Lower leg skin (tissue), 4 donors: Measurements from ENCODE around the gene NFAM1. TPM values are rescaled to one million over a fixed set of nuclear protein-coding genes. Genes with fewer than 3 reads are reported as not detected.
A peak's percentile ranks its signal among the peaks of the same experiment; 100 is the strongest.

Experiments used
- DNase-seq, 2 donors: peaks; one replicate each; pipeline ENCODE4 v3.0.0-alpha.2; 2019; ENCODE audit warnings: low spot score in 2 of 2
- H3K4me3 ChIP-seq: fragments of 200-600 bp; sonication (generic); 2 replicates; pipeline ENCODE4 v1.5.1; 2017; ENCODE audit warnings: mild to moderate bottlenecking, low read depth; ENCODE audit not compliant: poor library complexity, severe bottlenecking
- CTCF ChIP-seq, 3 donors: fragments of 450-650 bp; IDR thresholded peaks; one replicate each; pipeline ENCODE4 v1.5.1; 2016; ENCODE audit warnings: antibody characterized with exemption in 3 of 3, mild to moderate bottlenecking in 3 of 3, moderate library complexity in 2 of 3
- POLR2A ChIP-seq, 2 donors: fragments of 450-650 bp; IDR thresholded peaks; one replicate each; pipeline ENCODE4 v1.6.1; 2016 to 2017; ENCODE audit warnings: antibody characterized with exemption in 2 of 2, mild to moderate bottlenecking in 1 of 2, moderate library complexity in 1 of 2
- WGBS, 2 donors: methylation state at CpG; one replicate each; pipeline ENCODE4 v1.1.5; 2018; 5-methylcytosine and 5-hydroxymethylcytosine counted together
- intact Hi-C: fragments of 100-400 bp; cut with DNase I; formaldehyde crosslinking; loops from one replicate; pipeline ENCODE4 v1.15.0; 2023; ENCODE audit warnings: low total_unique reads
- total RNA-seq, 4 donors: library from RNA; depleted of rRNA; stranded (reverse); fragments of >200 nt; gene quantifications; one replicate each; pipeline ENCODE4 v1.1.0, GENCODE V29; 2016

NFAM1 gene
- total RNA-seq, 4 donors from 2014 or later: 1.2 to 2.5 (median 1.3) TPM

- intact Hi-C loops: loop anchor here (2.0 to 10.0 kb wide), 3 partner anchors 264 to 474 kb away; partner anchors contain the start of genes NDUFA6 and SEPTIN3
- 74 to 76% methylated on average over 13 of the region's 13 CpGs for WGBS, 2 donors
- no peak for DNase-seq
- TF ChIP-seq POLR2A (IDR thresholded peaks at IDR 0.05) (no peak), CTCF (IDR thresholded peaks at IDR 0.05) (no peak)
- no peak overlapping the region for H3K4me3 ChIP-seq
Measured at GRCh38 chr22:42439021-42439567, 6.9 kb upstream of the NFAM1 start.

GRCh38 chr22:42438293-42438650 is 6.1 kb upstream of the NFAM1 start:
- TF ChIP-seq POLR2A (IDR thresholded peaks at IDR 0.05) (no peak), CTCF (IDR thresholded peaks at IDR 0.05) (no peak)
- intact Hi-C loops: loop anchor here (2.0 to 10.0 kb wide), 3 partner anchors 263 to 473 kb away; partner anchors contain the start of genes NDUFA6 and SEPTIN3
- no peak for DNase-seq
- WGBS, 2 donors: 41 to 54% methylated on average over 12 of the region's 12 CpGs
- H3K4me3 ChIP-seq: no peak overlapping the region

DNA sequence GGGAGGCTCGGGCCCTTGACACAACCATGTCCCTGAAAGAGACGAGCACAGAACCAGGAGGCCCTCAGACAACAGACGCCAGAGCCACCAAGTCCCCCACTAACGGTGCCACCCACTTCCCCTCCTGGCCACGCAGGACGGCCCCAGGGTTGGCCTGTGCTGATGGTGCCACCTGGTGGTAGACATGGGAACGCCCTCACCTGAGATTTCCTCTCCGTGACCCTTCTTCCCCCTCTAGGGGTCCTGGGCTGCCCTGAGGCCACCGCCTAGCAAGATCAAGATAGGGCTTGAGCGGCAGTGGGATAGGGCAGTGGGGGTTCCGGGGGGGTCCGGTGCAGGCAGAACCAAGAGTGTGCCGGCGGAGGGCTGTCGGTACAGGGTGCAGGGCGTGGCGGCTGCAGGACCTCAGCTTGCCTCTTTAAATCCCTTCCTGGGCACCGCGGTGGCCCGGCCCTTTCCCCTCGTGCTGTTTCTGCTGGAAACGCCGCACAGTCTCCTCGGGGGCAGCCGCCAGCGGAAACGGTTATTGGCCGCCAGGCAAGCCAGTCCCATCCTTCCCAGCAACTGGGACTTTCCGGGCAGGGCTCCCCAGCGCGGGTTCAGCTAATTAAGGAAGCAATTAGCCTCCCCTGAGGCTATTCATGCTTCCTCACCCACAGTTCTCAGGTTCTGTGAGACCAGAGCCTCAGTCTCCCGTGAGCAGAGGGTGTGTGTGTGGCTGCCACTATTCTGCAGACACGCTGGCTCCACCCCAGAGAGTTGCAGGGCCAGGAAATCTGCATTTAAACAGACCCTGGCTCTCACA is 5.5 kb upstream of the NFAM1 start:
- TF ChIP-seq CTCF (IDR thresholded peaks at IDR 0.05) (peak in 1 of 3 donors; percentile 97), POLR2A (IDR thresholded peaks at IDR 0.05) (no peak)
- DNase-seq: peak; percentile 56 to 95
- H3K4me3 ChIP-seq: no peak overlapping the region
- intact Hi-C loops: loop anchor here (2.0 to 10.0 kb wide), 3 partner anchors 263 to 473 kb away; partner anchors contain the start of genes NDUFA6 and SEPTIN3
- 2% methylated on average over 24 to 31 of the region's 33 CpGs for WGBS, 2 donors

GRCh38 chr22:42436404-42436803 is 4.2 kb upstream of the NFAM1 start:
- WGBS, 2 donors: 49 to 54% methylated on average over 7 of the region's 7 CpGs
- intact Hi-C loops: loop anchor here (10.0 kb wide), 2 partner anchors 262 to 472 kb away; partner anchors contain the start of gene SEPTIN3
- H3K4me3 ChIP-seq: no peak overlapping the region
- TF ChIP-seq CTCF (IDR thresholded peaks at IDR 0.05) (no peak), POLR2A (IDR thresholded peaks at IDR 0.05) (no peak)
- DNase-seq: no peak

GRCh38 chr22:42434748-42435425 is 2.7 kb upstream of the NFAM1 start:
- intact Hi-C loops: loop anchor here (10.0 kb wide), 2 partner anchors 260 to 470 kb away; partner anchors contain the start of gene SEPTIN3

More at GRCh38 chr22:42434748-42435425, 2.7 kb upstream of the NFAM1 start:
- no peak for TF ChIP-seq POLR2A (IDR thresholded peaks at IDR 0.05)
- no peak for TF ChIP-seq CTCF (IDR thresholded peaks at IDR 0.05)
- no peak overlapping the region for H3K4me3 ChIP-seq
- no peak for DNase-seq
- 58 to 61% methylated on average over 14 of the region's 14 CpGs for WGBS, 2 donors
